Psoas muscle (tissue), 8 donors: ENCODE data around the gene NSG2. TPM values are rescaled to one million over a fixed set of nuclear protein-coding genes. Genes with fewer than 3 reads are reported as not detected.

Experiments
- ATAC-seq, 4 donors: fragments of 200-7000 bp; cut with Tn5 transposase; one replicate each; pipeline ENCODE4 v1.9.1; 2020; ENCODE audit warnings: moderate library complexity in 3 of 4, mild to moderate bottlenecking in 2 of 4
- DNase-seq, 2 donors: peaks; one replicate each; pipeline ENCODE4 v3.0.0-alpha.2; 2020
- H3K27ac ChIP-seq: fragments of 200-600 bp; one replicate; pipeline ENCODE4 v1.8.0; 2022
- H3K27me3 ChIP-seq, 3 donors: fragments of 200-600 bp in 1 of 3; one replicate each; pipeline versions ENCODE4 v1.6.1 to v1.8.0; 2013 to 2022; ENCODE audit warnings: low read length in 2 of 3, mild to moderate bottlenecking in 2 of 3, moderate library complexity in 1 of 3; ENCODE audit not compliant: insufficient read depth in 3 of 3
- H3K36me3 ChIP-seq, 2 donors: fragments of 200-600 bp in 1 of 2; one replicate each; pipeline versions ENCODE4 v1.6.1 to v1.8.0; 2013 to 2022; ENCODE audit warnings: low read depth in 1 of 2, mild to moderate bottlenecking in 1 of 2, moderate library complexity in 1 of 2; ENCODE audit not compliant: insufficient read depth in 1 of 2
- H3K4me1 ChIP-seq: fragments of 200-600 bp; one replicate; pipeline ENCODE4 v1.8.0; 2022
- H3K4me3 ChIP-seq: fragments of 200-600 bp; one replicate; pipeline ENCODE4 v1.8.0; 2022; ENCODE audit warnings: mild to moderate bottlenecking
- H3K9me3 ChIP-seq: fragments of 200-600 bp; one replicate; pipeline ENCODE4 v1.8.0; 2022
- CTCF ChIP-seq: fragments of 200-600 bp; IDR thresholded peaks from one replicate; pipeline ENCODE4 v1.8.0; 2022; ENCODE audit warnings: antibody characterized with exemption
- WGBS, 3 donors: extraction: QIAGEN DNeasy Blood & Tissue Kit; methylation state at CpG; one replicate each; pipeline versions ENCODE4 v1.1.6 to v1.1.7; 2013; 5-methylcytosine and 5-hydroxymethylcytosine counted together
- intact Hi-C, 2 donors: fragments of 100-400 bp; cut with DNase I; formaldehyde crosslinking; loops; one replicate each; pipeline versions ENCODE4 v1.11.0 to v1.14.2; 2022
- polyA plus RNA-seq, 3 donors: library from polyadenylated mRNA; stranded (reverse); fragments of 200-250 nt; gene quantifications; one replicate each; pipeline ENCODE4 v1.2.3, GENCODE V29; 2013
- total RNA-seq, 4 donors: library from RNA; stranded (reverse); fragmentation: NEBNext Ultra II Directional in 2 of 4; extraction: Animal tissue kit (Norgen Biotek cat#: 25700) in 2 of 4; gene quantifications; one replicate each; pipeline versions ENCODE4 v1.2.1 to v1.2.4, GENCODE V29; 2021 to 2023
- donor health status: healthy with polysubstance abuse.
- donor health status: DM: no; HTN: no; CAD: no; lungs with moderate emphysema.
- donor health status: Bipolar disorder and iron deficiency.
- donor health status: healthy.
- donor health status: DM: yes; HTN: yes; CAD: no.
- donor health status: DM: no; HTN: no; CAD: no.
- donor health status: DM: no; HTN: no; CAD: no.
- donor health status: DM: yes; HTN: yes; CAD: no.

Gene NSG2
- total and polyA plus RNA-seq, 7 donors = 0.07 to 2.1 (median 0.33) TPM; not detected in 3

- H3K27ac ChIP-seq = no peak overlapping the region
- no peaks in the 10 kb centered on the region for H3K9me3 ChIP-seq
- no peak for ATAC-seq
- no peak overlapping the region for H3K4me3 ChIP-seq
- TF ChIP-seq CTCF = no peak
- 69 to 91% (median 89%) methylated on average over 1 of the region's 1 CpG for WGBS, 3 donors
- peaks cover 0 to 8% (median 2%) of the 10 kb centered on the region in 3 donors for H3K27me3 ChIP-seq
- intact Hi-C loops = no loop called here
- no peaks in the 10 kb centered on the region for H3K36me3 ChIP-seq
- no peak for DNase-seq
- no peaks in the 10 kb centered on the region for H3K4me1 ChIP-seq
These were observed 109.8 kb downstream of the NSG2 start for GRCh38 chr5:174155281-174155680.

DNA sequence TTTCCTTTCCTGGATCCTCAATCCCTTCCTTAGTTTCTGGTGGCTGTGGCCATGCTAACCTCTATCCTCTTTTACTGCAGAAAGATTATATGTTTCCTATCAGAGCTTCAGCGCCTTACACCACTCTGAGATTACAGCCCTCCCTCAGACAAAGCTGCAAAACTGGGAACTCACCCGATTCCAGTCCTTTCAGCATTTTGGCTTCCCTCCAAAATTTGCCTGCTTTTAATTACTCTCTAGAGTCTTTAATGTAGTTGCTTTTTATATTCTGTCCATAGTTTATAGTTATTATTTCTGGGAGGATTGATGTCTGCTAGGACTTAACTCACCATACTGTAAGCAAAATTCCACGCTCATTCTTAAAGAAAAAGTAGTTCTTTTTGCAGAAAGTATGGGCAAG lies 110.2 kb downstream of the NSG2 start:
- Histone ChIP-seq H3K27me3 (peaks cover 0 to 4% (median 2%) of the 10 kb centered on the region in 3 donors), H3K4me3 (no peak overlapping the region), H3K27ac (no peak overlapping the region), H3K36me3 (no peaks in the 10 kb centered on the region), H3K4me1 (no peaks in the 10 kb centered on the region), H3K9me3 (no peaks in the 10 kb centered on the region)
- ATAC-seq (no peak), DNase-seq (no peak)
- WGBS, 3 donors = 46 to 56% (median 54%) methylated on average over 3 of the region's 3 CpGs
- no peak for TF ChIP-seq CTCF
- intact Hi-C loops = no loop called here

GRCh38 chr5:174157048-174157447 lies 111.5 kb downstream of the NSG2 start:
- Histone ChIP-seq H3K4me1 (no peaks in the 10 kb centered on the region), H3K36me3 (no peaks in the 10 kb centered on the region), H3K9me3 (no peaks in the 10 kb centered on the region), H3K4me3 (no peak overlapping the region), H3K27ac (no peak overlapping the region), H3K27me3 (peaks cover 0 to 4% (median 2%) of the 10 kb centered on the region in 3 donors)
- intact Hi-C loops = no loop called here
- DNase-seq (no peak), ATAC-seq (no peak)
- WGBS, 3 donors = 78 to 79% (median 78%) methylated on average over 5 of the region's 5 CpGs
- no peak for TF ChIP-seq CTCF

Other genes with a start within 250 kb of the NSG2 start
- gene CPEB4, start 157.4 kb upstream of the NSG2 start, total RNA-seq = 100 to 1,000 TPM in 3 of 4 donors, 10 to 100 TPM in 1; 95.0 to 262 (median 225) TPM
- gene CPEB4, start 157.4 kb upstream of the NSG2 start, polyA plus RNA-seq = 10 to 100 TPM; 30.4 to 86.4 (median 33.1) TPM
- gene C5orf47, start 56.5 kb upstream of the NSG2 start, total RNA-seq = under 1 TPM in 2 of 4 donors, not detected in 2; 0.11 to 0.17 TPM
- under 1 TPM; 0.01 to 0.49 (median 0.14) TPM for gene C5orf47, start 56.5 kb upstream of the NSG2 start, polyA plus RNA-seq